Heart left ventricle (tissue), 13 donors: ENCODE measurements around the gene PRKCH.

Experiments
- CTCF ChIP-seq, 12 donors: fragments of 200-600 bp; sonication (generic) in 4 of 12; IDR thresholded peaks; one replicate each; pipeline versions ENCODE4 v1.5.0 to v1.8.0; 2018 to 2022; ENCODE audit warnings: antibody characterized with exemption in 12 of 12, mild to moderate bottlenecking in 5 of 12
- POLR2A ChIP-seq, 2 donors: fragments of 450-650 bp; IDR thresholded peaks; one replicate each; pipeline ENCODE4 v1.6.1; 2017; ENCODE audit warnings: antibody characterized with exemption in 2 of 2, mild to moderate bottlenecking in 2 of 2, moderate library complexity in 2 of 2
- donor health status: ischemic (EF 13 %, LVEDD 7.1; RV severe dilation, severe dysfunction).
- donor health status: DM: no; HTN: yes; CAD: no.
- donor health status: DM: no; HTN: no; CAD: no.
- donor health status: ischemic (EF 25% LVEDD 6.9; RV normal size, moderate dysfunction).
- donor health status: ischemic (EF 25% LVEDD 5.7; RV mildly dilated, moderate dysfunction).
- donor health status: ischemic (EF 35%, LVEDD 5.7; RV mildly dilated, moderate dysfunction).
- donor health status: nonischemic (EF 11% LVEDD 7.7; RV severe dilation, severe dysfunction).
- donor health status: DM: yes; HTN: yes; CAD: no.
- donor health status: PGD.
- donor health status: ischemic (EF 29% LVEDD 5.4; RV normal size, mild dysfunction).
- donor health status: nonischemic (EF 23%, LVEDD 6.1; RV moderate dilation, normal function).

- TF ChIP-seq POLR2A (IDR thresholded peaks at IDR 0.05) (no peak), CTCF (IDR thresholded peaks at IDR 0.05) (no peak)
These were observed 254.3 kb downstream of the PRKCH start for GRCh38 chr14:61575551-61576150.
